Measurements from ENCODE around the gene NUDT22.

NUDT22 gene

DNA sequence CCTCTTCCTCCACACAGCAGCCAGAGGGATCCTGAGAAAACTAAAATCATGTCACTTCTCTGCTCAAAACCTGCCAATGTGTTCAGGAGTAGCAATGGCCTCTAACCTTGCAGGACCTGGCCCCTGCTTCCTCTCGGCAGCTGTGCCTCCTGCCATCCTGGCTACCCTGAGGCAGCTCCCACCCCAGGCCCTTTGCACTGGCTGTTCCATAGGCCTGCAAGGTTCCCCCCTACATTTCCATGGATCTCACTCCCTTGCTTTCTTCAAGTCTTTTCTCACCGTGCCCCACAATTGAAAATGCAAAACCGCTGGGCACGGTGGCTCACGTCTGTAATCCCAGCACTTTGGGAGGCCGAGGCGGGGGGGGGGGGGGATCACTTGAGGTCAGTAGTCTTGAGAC, 42.2 kb upstream of the NUDT22 start:
- FAIRE-seq: no peak
- no peak for DNase-seq (ENCODE audit: insufficient read length, low spot score)
- TF ChIP-seq, protein P1, sequence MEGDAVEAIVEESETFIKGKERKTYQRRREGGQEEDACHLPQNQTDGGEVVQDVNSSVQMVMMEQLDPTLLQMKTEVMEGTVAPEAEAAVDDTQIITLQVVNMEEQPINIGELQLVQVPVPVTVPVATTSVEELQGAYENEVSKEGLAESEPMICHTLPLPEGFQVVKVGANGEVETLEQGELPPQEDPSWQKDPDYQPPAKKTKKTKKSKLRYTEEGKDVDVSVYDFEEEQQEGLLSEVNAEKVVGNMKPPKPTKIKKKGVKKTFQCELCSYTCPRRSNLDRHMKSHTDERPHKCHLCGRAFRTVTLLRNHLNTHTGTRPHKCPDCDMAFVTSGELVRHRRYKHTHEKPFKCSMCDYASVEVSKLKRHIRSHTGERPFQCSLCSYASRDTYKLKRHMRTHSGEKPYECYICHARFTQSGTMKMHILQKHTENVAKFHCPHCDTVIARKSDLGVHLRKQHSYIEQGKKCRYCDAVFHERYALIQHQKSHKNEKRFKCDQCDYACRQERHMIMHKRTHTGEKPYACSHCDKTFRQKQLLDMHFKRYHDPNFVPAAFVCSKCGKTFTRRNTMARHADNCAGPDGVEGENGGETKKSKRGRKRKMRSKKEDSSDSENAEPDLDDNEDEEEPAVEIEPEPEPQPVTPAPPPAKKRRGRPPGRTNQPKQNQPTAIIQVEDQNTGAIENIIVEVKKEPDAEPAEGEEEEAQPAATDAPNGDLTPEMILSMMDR (IDR thresholded peaks at IDR 0.05; ENCODE audit: insufficient read depth, missing control alignments): no peak

DNA sequence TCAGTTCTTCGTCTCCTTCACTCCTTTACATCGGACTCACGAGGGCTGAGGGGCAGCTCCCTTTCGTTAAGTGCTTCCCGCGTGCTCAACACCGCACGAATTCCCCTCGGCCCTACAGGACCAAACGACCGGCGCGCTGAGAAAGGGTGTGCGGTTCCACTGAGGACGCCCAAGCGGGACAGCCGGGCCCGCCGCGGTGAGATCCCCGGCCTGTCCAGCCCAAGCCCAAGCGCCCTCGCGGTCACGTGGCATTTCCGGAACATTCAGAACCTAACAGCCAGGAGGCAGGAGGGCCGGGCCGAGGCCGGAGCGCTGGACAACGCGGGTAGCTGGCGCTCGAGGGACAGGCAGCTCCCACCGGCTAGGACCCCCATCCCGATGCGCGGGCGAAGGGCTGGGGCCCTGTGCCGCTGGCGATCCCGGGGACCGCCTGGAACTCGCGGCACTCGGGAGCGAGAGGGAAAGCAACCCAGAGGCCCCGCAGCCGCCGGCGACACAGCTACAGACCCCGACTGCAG, 40.8 kb upstream of the NUDT22 start:
- DNase-seq (ENCODE audit: insufficient read length, low spot score) (no peak), FAIRE-seq (no peak)
- TF ChIP-seq, protein P1 (IDR thresholded peaks at IDR 0.05; ENCODE audit: insufficient read depth, missing control alignments): no peak

DNA sequence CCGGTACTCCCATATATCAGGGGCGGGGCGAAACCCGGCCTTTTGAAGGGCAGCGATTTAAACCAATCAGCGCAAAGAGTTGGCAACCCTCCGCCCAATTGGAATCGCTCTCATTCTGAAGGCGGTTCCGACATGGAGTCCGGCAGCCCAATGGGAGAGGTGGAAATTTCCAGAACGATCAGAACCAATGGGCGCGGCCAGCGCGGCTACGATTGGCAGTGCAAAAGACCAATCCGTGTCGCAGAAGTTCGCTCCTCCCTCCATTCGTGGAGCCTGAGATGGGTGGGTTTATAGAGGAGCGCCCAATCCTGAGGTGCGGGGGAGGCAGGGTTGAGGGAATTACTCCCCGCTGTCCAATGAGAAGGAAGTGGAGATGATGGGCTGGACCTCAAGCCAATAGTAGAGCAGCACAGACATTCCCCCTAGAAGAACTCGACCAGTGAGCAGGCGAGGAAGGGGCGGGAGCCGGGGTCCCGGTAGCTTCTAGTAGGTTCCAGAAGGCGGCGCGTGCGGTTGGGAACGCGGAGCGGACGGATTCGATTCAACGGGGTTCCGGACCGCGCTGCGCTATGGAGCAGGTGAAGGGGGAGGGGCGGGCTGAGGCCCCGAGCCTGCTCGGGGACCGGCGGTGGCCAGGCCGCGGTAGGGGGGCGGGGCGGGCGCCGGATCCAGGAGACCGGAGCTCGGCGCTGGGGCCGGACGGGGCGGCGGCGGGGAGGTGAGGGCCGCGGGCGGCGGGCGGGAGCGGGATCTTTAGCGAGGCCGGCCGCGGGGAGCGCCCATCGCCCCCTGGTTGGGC, 40.2 kb upstream of the NUDT22 start, which contains the start of gene STIP1:
TSS of gene STIP1 (plus strand) at position 479 of the 799 bp plus-strand sequence. CDS start at position 570, 91 bp downstream.
- no peak for FAIRE-seq
- peak; percentile 88 for DNase-seq (ENCODE audit: insufficient read length, low spot score)
- TF ChIP-seq, protein P1 (IDR thresholded peaks at IDR 0.05; ENCODE audit: insufficient read depth, missing control alignments): peak; percentile 12

DNA sequence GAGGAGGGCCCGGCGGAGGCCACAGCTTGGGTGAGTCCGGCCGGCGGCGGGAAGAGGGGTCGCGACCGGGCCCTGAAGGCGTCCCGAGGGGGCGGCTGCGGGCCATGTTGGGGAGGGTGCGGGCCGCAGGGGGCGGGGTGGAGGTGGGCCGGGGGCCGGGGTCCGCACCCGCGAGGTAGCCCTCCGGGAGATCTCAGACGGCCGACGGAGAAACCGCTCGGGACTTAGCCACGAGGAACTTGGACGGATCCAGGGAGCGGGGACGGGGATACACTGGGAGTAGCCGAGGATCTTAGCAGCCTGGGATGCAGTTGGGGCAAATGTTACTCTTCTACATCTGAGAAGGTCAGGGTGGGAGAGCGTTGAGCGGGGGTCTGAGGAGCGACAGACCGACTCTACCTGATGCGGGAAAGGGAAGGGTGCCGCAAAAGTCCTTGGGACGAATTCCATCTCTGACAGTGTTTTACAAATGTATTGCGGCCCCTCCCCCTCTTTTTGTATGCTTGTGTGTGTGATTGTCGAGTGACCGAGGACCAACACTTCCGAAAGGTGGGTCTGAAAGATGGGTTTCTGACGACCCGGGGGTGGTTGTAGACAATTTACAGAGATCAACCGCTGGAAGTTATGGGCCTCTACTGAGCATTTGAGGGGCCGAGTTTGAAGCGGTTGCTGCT, 39.4 kb upstream of the NUDT22 start:
- DNase-seq (ENCODE audit: insufficient read length, low spot score) (no peak), FAIRE-seq (no peak)
- TF ChIP-seq, protein P1 (IDR thresholded peaks at IDR 0.05; ENCODE audit: insufficient read depth, missing control alignments): no peak

DNA sequence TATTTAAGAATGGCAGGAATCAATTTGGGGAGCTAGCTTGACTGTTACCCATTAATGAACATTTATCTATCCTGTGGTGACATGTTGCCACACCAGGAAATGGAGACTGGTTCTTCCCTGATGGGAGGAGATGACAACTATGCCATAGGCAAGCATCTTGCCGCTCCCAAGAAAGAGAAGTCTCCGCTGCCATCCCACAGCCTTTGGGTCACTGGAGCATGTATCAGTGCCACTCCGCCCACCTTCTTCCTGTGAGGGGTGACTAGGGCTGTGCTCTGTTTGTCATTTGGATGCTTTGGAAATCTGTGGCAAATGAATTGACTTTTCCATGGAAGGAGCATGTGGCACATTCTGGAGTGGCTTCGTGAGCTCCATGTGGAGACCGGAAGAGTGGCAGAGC, 33.6 kb upstream of the NUDT22 start:
- DNase-seq (ENCODE audit: insufficient read length, low spot score): no peak
- TF ChIP-seq, protein P1 (IDR thresholded peaks at IDR 0.05; ENCODE audit: insufficient read depth, missing control alignments): no peak
- no peak for FAIRE-seq

DNA sequence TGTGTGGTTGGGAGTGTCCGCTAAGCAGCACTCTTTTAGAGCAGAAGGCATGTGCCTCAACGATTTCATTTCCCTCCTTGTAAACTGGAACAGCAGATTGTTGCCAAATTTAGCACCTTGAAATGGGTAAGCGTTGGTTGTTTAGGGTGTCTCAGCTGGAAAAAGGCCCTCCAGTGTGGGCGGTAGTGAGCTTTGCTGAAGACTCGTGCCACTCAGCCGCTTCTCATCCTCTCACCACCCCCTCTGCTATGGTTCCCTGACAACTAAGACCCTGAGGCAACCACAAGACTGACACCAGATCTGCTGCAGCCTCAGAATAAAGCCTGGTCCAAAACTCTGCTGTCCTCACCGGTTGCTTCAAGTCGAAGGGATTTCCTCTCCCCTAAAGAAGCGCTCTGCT, 29.4 kb upstream of the NUDT22 start:
- TF ChIP-seq, protein P1 (IDR thresholded peaks at IDR 0.05; ENCODE audit: insufficient read depth, missing control alignments): no peak
- no peak for DNase-seq (ENCODE audit: insufficient read length, low spot score)

More for the DNA sequence above, 29.4 kb upstream of the NUDT22 start:
- FAIRE-seq: no peak

Measured in D721Med (cell line).